ENCODE measurements around the gene LCORL.

LCORL gene

DNA sequence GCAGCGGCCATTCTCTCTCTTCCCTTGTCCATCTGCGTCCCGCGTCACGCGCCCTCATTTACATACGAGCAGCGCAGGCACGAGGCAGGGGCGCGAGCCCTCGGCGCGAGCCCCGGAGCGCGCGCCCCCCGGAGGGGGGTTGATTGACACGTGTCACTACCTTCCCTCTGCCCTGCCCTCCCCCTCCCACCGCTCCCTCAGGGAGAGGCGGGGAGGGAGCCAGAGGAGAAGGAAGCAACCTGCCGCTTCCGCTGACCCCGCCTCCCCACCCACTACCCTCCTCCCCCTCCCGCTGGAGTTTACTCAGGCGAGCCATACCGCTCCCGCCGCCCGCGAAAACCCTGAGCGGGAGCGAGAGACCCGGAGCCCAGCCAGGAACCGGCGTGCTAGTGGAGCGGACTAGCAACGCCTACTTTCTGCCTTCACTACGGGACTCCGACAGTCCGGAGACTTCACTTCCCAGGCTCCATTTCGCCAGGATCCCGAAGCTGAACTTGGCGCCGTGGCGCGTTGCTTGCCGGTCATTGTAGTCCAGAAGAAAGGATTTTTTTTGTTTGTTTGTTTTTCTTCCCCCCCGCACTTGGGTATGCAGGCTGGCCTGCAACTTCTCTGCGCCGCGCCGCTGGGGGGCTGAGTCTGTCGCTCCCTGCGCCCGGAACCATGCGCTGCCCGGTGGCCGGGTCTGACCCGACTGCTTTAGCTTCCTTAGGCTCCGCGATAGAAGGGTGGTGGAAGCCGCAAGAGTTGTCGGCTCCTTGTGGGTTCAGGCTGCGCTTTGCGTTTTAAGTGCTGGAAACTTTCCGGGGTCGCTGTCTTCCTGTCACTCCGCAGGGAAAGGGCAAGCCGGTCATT, at the start of gene LCORL:
Gene LCORL (minus strand): TSS at position 36 of the 852 bp plus-strand sequence. CDS start 4 bp downstream, at position 32.
- Histone ChIP-seq H3F3A (ENCODE audit: control insufficient read depth, insufficient read depth) (no peaks in the 10 kb centered on the region), H3K36me3 (ENCODE audit: control insufficient read depth, low read length) (peaks cover 15% of the 10 kb centered on the region), H3K4me2 (ENCODE audit: low read length) (peak within 1 kb of the TSS; percentile 97), H4K20me1 (ENCODE audit: control insufficient read depth, insufficient read depth, low read depth, low read length) (peaks cover 19% of the 10 kb centered on the region), H3K4me1 (ENCODE audit: control insufficient read depth, low read length) (peaks cover 36% of the 10 kb centered on the region), H3K79me2 (ENCODE audit: control insufficient read depth, low read length) (peaks cover 45% of the 10 kb centered on the region), H3K9me2 (replicated peaks; ENCODE audit: control insufficient read depth, low read length) (no peaks in the 10 kb centered on the region), H3K27me3 (ENCODE audit: control insufficient read depth, low read length) (no peaks in the 10 kb centered on the region), H3K4me3 (ENCODE audit: low read length) (peak within 1 kb of the TSS; percentile 78), H3K27ac (ENCODE audit: low read depth, low read length) (peak within 1 kb of the TSS; percentile 81), H3K9me3 (ENCODE audit: control insufficient read depth, insufficient read depth, low read length) (no peaks in the 10 kb centered on the region)
- TF ChIP-seq, protein P1, sequence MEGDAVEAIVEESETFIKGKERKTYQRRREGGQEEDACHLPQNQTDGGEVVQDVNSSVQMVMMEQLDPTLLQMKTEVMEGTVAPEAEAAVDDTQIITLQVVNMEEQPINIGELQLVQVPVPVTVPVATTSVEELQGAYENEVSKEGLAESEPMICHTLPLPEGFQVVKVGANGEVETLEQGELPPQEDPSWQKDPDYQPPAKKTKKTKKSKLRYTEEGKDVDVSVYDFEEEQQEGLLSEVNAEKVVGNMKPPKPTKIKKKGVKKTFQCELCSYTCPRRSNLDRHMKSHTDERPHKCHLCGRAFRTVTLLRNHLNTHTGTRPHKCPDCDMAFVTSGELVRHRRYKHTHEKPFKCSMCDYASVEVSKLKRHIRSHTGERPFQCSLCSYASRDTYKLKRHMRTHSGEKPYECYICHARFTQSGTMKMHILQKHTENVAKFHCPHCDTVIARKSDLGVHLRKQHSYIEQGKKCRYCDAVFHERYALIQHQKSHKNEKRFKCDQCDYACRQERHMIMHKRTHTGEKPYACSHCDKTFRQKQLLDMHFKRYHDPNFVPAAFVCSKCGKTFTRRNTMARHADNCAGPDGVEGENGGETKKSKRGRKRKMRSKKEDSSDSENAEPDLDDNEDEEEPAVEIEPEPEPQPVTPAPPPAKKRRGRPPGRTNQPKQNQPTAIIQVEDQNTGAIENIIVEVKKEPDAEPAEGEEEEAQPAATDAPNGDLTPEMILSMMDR (IDR thresholded peaks at IDR 0.05; ENCODE audit: low read depth, low read length, poor library complexity, severe bottlenecking): peak; percentile 52
- TF ChIP-seq EZH2phosphoT487 (IDR thresholded peaks at IDR 0.05; ENCODE audit: borderline replicate concordance, low read length): no peak

DNA sequence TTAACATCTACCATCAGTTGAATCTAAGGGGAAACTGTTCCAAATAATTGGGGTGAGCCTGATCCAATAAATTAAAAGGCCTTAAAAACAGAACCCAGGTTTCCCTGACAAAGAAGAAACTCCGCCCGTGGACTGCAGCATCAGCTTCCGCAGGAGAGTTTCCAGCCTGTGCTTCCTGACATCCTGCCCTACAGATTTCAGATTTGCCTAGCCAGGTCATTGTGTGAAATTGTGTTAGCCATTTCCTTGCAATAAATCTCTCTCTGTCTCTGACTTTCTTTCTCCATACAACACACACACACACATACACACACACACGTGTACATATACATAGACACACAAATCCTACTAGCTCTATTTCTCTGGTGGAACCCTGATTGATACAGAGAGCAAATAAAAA, 48.3 kb upstream of the LCORL start:
- TF ChIP-seq EZH2phosphoT487 (IDR thresholded peaks at IDR 0.05; ENCODE audit: borderline replicate concordance, low read length): no peak
- TF ChIP-seq, protein P1 (IDR thresholded peaks at IDR 0.05; ENCODE audit: low read depth, low read length, poor library complexity, severe bottlenecking): no peak
- H3K9me3 ChIP-seq (ENCODE audit: control insufficient read depth, insufficient read depth, low read length): no peaks in the 10 kb centered on the region

DNA sequence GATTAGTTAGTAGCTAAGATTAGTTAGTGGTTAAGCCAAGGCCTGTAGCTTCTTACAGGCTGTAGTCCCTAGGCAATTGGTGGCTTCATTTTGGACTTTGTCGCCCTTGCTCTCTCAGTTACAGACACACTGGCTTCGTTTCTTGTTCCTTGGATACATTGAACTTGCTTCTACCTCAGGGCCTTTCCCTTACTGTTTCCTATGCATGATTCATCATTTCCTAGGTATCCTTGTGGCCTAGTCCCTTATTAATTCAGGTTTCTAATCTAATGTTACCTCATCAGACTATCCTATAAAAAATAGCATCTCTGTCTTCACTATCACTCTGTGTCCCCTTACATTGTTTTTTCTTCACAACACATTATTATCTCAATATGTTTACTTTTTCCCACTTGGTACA, 45.5 kb upstream of the LCORL start:
- Histone ChIP-seq H3K27me3 (ENCODE audit: control insufficient read depth, low read length) (peaks cover 22% of the 10 kb centered on the region; the same call in 1 of the 2 replicates), H3K4me3 (ENCODE audit: low read length) (no peak overlapping the region), H3K79me2 (ENCODE audit: control insufficient read depth, low read length) (no peaks in the 10 kb centered on the region), H4K20me1 (ENCODE audit: control insufficient read depth, insufficient read depth, low read depth, low read length) (no peaks in the 10 kb centered on the region), H3K4me2 (ENCODE audit: low read length) (no peak overlapping the region), H3K9me2 (replicated peaks; ENCODE audit: control insufficient read depth, low read length) (no peaks in the 10 kb centered on the region), H3K27ac (ENCODE audit: low read depth, low read length) (no peak overlapping the region), H3K36me3 (ENCODE audit: control insufficient read depth, low read length) (no peaks in the 10 kb centered on the region), H3K4me1 (ENCODE audit: control insufficient read depth, low read length) (no peaks in the 10 kb centered on the region), H3K9me3 (ENCODE audit: control insufficient read depth, insufficient read depth, low read length) (peaks cover 12% of the 10 kb centered on the region; the same call in 1 of the 2 replicates), H3F3A (ENCODE audit: control insufficient read depth, insufficient read depth) (no peaks in the 10 kb centered on the region)
- TF ChIP-seq, protein P1 (IDR thresholded peaks at IDR 0.05; ENCODE audit: low read depth, low read length, poor library complexity, severe bottlenecking): no peak
- no peak for TF ChIP-seq EZH2phosphoT487 (IDR thresholded peaks at IDR 0.05; ENCODE audit: borderline replicate concordance, low read length)

More for the DNA sequence above, 48.3 kb upstream of the LCORL start:
- no peak overlapping the region for H3K4me2 ChIP-seq (ENCODE audit: low read length)
- no peaks in the 10 kb centered on the region for H3K79me2 ChIP-seq (ENCODE audit: control insufficient read depth, low read length)
- H3K4me1 ChIP-seq (ENCODE audit: control insufficient read depth, low read length): no peaks in the 10 kb centered on the region
- no peaks in the 10 kb centered on the region for H3F3A ChIP-seq (ENCODE audit: control insufficient read depth, insufficient read depth)
- H4K20me1 ChIP-seq (ENCODE audit: control insufficient read depth, insufficient read depth, low read depth, low read length): no peaks in the 10 kb centered on the region
- peaks cover 22% of the 10 kb centered on the region; the same call in 1 of the 2 replicates for H3K27me3 ChIP-seq (ENCODE audit: control insufficient read depth, low read length)
- H3K36me3 ChIP-seq (ENCODE audit: control insufficient read depth, low read length): no peaks in the 10 kb centered on the region
- H3K4me3 ChIP-seq (ENCODE audit: low read length): no peak overlapping the region
- no peaks in the 10 kb centered on the region for H3K9me2 ChIP-seq (replicated peaks; ENCODE audit: control insufficient read depth, low read length)
- H3K27ac ChIP-seq (ENCODE audit: low read depth, low read length): no peak overlapping the region
